ENCODE measurements around the gene SPINDOC.
"Not testable (repeated sequence)": the region's sequence is repeated elsewhere in the genome, so short reads cannot be mapped to it uniquely, and the experiment has no call there.

The SPINDOC gene

DNA sequence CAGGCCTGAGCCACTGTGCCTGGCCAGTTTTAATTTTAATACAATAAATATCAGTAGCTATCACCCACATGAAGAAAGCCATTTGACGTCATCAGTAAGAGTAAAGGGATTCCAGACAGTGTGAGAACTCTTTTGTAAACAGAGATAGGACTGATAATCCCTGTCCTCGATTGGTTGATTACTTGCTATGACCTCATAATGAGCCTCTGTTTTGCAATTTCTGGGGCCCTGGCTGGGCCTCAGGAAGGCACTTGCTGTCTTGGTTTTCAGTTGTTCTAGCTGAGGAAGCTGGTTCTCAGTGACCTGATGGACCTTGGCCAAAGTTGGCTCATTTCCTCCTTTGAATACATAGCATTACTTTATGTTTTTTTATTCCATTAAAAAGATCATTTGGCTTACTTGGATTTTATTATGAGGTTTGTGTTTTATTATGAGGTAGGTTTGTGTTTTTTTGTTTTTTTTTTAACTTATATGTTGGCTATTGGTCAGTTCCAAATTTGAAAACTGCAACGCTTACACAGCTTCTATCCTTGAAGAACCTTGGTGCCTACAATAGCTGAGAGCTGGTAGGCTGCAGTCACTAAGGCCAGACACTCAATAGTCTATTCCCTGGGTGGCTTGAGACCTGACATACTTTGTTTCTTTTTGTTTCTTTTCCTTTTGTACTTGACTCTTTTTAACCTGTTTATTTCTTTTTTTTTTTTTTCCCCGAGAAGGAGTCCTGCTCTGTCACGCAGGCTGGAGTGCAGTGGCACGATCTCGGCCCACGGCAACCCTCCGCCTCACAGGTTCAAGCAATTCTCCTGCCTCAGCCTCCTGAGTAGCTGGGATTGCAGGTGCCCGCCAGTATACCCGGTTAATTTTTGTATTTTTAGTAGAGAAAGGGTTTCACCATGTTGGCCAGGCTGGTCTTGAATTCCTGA, 45.6 kb downstream of the SPINDOC start:
- no peak for DNase-seq

DNA sequence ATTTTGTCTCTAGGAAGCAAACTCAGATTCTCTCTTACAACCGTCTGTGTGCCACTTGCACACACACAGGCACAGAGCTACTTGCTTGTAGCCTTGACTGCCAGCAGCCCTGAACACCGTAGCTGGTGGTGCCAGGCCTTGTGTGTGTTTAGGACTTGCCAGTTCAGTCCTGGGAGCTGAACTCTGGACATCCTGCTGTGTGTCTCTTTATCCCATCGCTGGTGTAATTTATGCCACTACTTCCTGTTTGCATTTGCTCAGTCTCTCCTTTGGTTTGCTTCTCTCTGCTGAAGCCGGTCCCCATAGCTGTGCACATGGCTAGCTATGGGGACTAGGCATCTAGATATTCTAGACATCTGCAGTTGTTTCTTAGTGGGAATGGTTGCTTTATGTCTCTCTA, 49.7 kb downstream of the SPINDOC start:
- no peak for DNase-seq

DNA sequence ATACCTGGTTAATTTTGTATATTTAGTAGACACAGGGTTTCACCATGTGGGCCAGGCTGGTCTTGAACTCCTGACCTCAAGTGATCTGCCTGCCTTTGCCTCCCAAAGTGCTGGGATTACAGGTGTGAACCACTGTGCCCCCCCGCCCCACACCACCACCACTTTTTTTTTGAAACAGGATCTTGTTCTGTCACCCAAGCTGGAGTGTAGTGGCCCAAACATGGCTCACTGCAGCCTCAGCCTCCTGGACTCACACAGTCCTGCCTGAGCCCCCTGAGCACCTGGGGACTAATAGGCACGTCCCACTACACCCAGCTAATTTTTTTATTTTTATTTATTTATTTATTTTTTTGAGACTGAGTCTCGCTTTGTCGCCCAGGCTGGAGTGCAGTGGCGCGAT, 50.4 kb downstream of the SPINDOC start:
- DNase-seq: not testable (repeated sequence)

DNA sequence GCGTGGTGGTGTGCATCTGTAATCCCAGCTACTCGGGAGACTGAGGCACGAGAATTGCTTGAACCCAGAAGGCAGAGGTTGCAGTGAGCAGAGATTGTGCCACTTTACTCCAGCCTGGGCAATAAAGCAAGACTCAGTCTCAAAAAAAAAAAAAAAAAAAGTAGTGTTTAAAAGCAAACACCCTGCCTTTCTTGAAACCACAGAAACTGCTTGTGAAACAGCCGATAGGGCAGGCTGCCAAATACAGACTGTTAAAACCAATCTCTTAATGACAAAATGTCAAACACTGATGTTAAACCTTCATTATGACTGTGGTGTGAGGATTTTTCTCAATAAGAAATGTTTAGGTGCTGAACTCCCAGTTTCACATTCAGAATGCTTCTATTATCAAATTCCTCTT, 53.0 kb downstream of the SPINDOC start:
- DNase-seq: no peak

DNA sequence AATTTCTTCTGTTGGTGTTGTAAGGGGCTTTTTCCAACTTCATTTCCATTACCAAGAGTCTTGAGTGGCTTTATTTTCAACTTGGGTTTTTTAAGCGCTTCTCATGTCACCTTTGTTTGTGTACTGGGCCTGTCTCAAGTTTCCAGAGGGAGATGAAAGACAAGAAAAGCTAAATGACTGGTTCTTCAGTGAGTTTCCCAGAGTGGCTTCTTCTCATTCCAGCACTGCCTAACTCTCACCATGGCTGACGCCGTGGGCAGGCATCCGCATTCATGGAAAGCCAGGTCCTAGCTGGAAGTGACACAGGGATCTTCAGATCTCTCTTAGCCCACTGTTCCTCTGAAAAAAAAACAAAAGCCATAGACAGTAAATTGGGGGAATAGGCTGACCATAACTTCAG, 54.3 kb downstream of the SPINDOC start:
- DNase-seq: no peak

- DNase-seq: no peak
These were observed 55.3 kb downstream of the SPINDOC start for GRCh38 chr11:63868399-63869064.

- no peak for DNase-seq
These were observed 55.9 kb downstream of the SPINDOC start for GRCh38 chr11:63869171-63869591.

- no peak for DNase-seq
These were observed 56.4 kb downstream of the SPINDOC start for GRCh38 chr11:63869683-63870082.

DNA sequence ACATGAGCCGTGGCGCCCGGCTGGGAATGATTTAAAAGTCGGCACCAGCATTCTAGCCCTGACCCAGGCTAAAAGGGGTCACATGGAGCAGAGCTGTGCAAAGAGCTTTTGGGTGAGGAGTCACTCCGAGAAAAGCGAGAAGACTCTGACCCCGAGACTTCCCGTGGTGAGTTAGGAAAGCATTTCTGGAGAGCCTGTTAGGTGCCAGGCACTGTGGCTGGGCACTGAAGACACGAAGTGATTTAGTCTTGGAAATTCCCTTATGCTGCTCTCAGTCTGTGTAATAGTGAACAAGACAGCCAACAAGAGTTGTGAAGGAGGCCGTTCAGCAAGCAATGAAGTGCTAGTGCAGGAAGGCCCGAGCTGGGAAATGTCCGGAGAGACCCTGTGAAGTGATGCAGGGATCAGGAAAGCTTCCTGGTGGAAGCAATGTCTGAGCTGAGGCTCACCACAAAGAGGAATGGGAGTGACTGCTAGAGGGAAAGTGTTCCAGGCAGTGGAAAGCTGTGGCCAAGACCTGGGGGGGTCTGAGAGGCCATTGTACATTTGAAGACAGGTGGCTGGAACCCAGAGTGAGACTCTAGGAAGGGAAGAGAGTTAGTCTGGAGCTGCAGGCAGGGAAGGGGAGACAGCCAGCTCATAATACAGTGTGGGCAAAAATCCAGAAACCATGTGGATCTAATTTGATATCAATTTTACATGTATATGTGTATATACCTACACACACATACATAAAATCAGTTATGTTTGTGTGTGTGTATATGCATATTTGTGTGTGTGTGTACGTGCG, 57.3 kb downstream of the SPINDOC start:
- no peak for DNase-seq

DNA sequence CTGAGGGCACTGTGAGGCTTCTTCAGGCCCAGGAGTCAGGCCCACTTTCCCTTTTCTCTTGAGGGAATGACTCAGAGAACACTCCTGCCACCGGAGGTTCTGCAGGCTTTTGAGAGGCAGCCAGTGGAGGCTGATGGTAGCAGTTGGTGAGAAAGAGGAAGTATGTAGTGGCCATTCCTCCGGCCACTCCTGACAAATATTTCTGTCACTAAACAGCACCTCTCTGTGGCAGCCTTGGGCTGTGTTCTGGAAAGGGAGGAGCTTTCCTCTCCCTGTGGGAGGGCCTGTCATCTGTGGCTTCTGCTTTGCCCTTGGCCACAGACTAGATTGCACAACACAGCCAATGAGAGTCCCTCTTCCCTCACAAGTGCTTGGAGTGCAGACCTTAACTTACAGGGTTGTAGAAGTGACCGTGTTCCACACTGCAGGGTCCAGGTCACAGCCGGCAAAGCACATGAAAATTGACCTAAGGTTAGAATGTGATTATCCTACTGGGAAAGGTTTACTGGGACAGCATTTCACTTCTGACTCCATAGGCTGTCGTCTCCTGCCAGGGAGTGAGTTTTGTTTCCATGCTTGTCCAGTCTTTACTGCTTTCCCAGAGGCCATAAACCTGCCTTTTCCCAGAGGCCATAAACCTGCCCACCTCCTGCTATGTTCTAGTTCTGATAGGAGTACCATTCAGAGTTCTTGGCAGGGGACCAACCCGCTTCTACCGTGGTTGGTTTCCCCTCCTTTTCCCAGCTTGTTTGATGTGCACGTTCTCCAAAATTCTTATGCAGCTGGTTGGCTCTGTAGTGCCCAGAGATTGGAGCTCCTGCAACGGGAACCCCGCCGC, 58.9 kb downstream of the SPINDOC start:
- no peak for DNase-seq

- no peak for DNase-seq
These were observed 59.5 kb downstream of the SPINDOC start for GRCh38 chr11:63872800-63873197.

DNA sequence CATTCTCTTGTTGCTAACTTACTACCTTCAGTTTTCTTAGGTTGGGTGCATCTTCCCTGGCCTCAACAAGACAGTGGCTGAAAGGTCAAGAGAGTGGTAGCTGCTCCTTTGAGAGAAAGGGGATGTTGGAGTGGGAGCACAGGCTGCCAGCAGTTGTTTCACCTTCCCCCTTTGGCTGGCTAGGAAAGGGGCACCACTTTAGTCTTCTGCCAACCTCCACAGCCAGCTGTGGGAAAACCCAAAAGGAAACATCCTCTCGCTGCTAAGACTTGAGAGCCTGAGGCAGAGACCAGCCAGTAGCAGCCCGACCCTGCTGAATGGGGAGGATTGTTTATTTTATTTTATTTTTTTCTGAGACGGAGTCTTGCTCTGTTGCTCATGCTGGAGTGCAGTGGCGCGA, 60.1 kb downstream of the SPINDOC start:
- no peak for DNase-seq

- DNase-seq: no peak
These were observed 61.3 kb downstream of the SPINDOC start for GRCh38 chr11:63874511-63874910.

DNA sequence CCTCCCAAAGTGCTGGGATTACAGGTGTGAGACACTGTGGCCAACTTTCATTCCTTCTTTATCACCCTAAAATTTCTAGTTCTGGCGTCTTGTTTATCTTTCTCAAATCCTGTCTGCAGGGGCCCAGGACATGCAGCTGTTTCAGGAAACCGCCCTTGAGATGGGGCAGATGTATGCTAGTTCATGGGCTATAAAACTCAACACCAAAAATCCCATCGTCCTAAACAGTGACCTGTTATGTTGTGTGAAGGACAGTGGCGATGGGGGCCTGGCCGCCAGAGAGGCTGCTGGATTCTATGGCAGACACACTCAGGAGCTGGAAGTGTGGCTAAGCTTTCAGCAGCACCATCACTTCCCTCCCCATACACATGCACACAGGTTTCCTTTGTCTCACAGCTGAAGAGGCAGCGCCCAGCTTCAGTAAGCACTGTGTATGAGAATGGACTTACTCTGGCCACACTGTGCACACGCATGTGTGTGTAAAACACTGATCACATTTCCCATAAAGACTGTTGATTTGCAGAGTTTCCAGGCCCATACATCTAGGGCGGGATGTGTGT, 62.3 kb downstream of the SPINDOC start:
- DNase-seq: no peak

- DNase-seq: no peak
These were observed 63.4 kb downstream of the SPINDOC start for GRCh38 chr11:63876616-63877015.

All from NCI-H1436 (cell line).